Panc1 (cell line): ENCODE results near the gene TSPAN7. TPM values are rescaled to one million over a fixed set of nuclear protein-coding genes. Genes with fewer than 3 reads are reported as not detected.

Experiments used
- ATAC-seq: fragments of 200-7000 bp; cut with Tn5 transposase; 2 replicates; pipeline ENCODE4 v1.9.1; 2020; ENCODE audit warnings: mild to moderate bottlenecking, moderate library complexity
- BruUV-seq: library from RNA; stranded (reverse); fragments of 400-500 nt; replicated peaks from 2 replicates; lab custom pipeline; 2021; lab: Mats Ljungman, UMichigan
- CTCF ChIA-PET: fragments of 300-600 bp; sonication (Branson Sonifier 250); formaldehyde crosslinking; loops from one replicate; lab custom pipeline; 2022; ENCODE audit warnings: antibody characterized with exemption; lab: Charles Lee
- POLR2A ChIA-PET: fragments of 300-600 bp; sonication (Branson Sonifier 250); formaldehyde crosslinking; loops from one replicate; lab custom pipeline; 2022; ENCODE audit warnings: antibody characterized with exemption; lab: Charles Lee
- DNase-seq: peaks from one replicate; pipeline ENCODE4 v3.0.0-alpha.2; 2010; ENCODE audit warnings: low read depth, low spot score
- H3K27ac ChIP-seq: 2 replicates; pipeline ENCODE4 v1.5.1; 2011; ENCODE audit warnings: mild to moderate bottlenecking, low read length, inconsistent platforms
- H3K27me3 ChIP-seq: fragments of 200-500 bp; sonication (Bioruptor generic); 2 replicates; pipeline ENCODE4 v1.6.0; 2014; ENCODE audit warnings: low read length, inconsistent platforms; ENCODE audit not compliant: control insufficient read depth, insufficient read depth
- H3K36me3 ChIP-seq: fragments of 200-500 bp; sonication (Bioruptor generic); 2 replicates; pipeline ENCODE4 v1.5.1; 2014; ENCODE audit warnings: inconsistent platforms, mild to moderate bottlenecking, low read length, moderate library complexity; ENCODE audit not compliant: control insufficient read depth, insufficient read depth
- H3K4me1 ChIP-seq: 2 replicates; pipeline ENCODE4 v1.5.1; 2011; ENCODE audit warnings: inconsistent platforms, mild to moderate bottlenecking, low read length, moderate library complexity; ENCODE audit not compliant: control insufficient read depth, insufficient read depth
- H3K4me3 ChIP-seq, 2 experiments: 2 replicates each; pipeline ENCODE4 v1.5.1; 2011 to 2012; ENCODE audit warnings: low read depth in 2 of 2, low read length in 2 of 2, mild to moderate bottlenecking in 2 of 2, inconsistent platforms in 1 of 2, moderate library complexity in 1 of 2
- H3K9me3 ChIP-seq: fragments of 200-500 bp; sonication (Bioruptor generic); 2 replicates; pipeline ENCODE4 v1.5.1; 2014; ENCODE audit warnings: low read depth, mild to moderate bottlenecking, inconsistent platforms, low read length, moderate library complexity; ENCODE audit not compliant: control insufficient read depth, insufficient read depth
- POLR2AphosphoS5 ChIP-seq: IDR thresholded peaks from 2 replicates; pipeline ENCODE4 v1.6.1; 2012; ENCODE audit warnings: mild to moderate bottlenecking, low read depth, low read length, moderate library complexity
- SIN3A ChIP-seq: IDR thresholded peaks from 2 replicates; pipeline ENCODE4 v1.6.1; 2012; ENCODE audit warnings: low read depth, mild to moderate bottlenecking, low read length, moderate library complexity, borderline replicate concordance; ENCODE audit not compliant: insufficient read depth
- TCF7L2 ChIP-seq: IDR thresholded peaks from 2 replicates; pipeline ENCODE4 v1.6.1; 2011; ENCODE audit warnings: mild to moderate bottlenecking, low read depth, low read length, inconsistent platforms
- in situ Hi-C: cut with HindIII; loops from 2 replicates; pipeline ENCODE4 v1.10.0; 2016; ENCODE audit warnings: low sequenced_read_pairs, low pct_unique_long_range_greater_than_20kb
- intact Hi-C: fragments of 100-400 bp; cut with micrococcal nuclease; formaldehyde crosslinking; loops from one replicate; pipeline ENCODE4 v1.10.0; 2022; ENCODE audit not compliant: unreplicated experiment
- total RNA-seq: library from RNA; stranded (reverse); gene quantifications from one replicate; pipeline ENCODE4 v1.2.1, GENCODE V29; 2021; ENCODE audit not compliant: unreplicated experiment
- TF ChIP-seq, protein P1 (sequence below): fragments of 450-650 bp; IDR thresholded peaks from 2 replicates; pipeline ENCODE4 v1.5.1; 2017; ENCODE audit warnings: mild to moderate bottlenecking
- TF ChIP-seq, protein P2 (sequence below), 2 experiments: IDR thresholded peaks; 2 replicates each; pipeline ENCODE4 v1.6.1; 2011 to 2012; ENCODE audit warnings: low read depth in 2 of 2, control low read depth in 1 of 2, low read length in 1 of 2, mild to moderate bottlenecking in 1 of 2, moderate library complexity in 1 of 2; ENCODE audit not compliant: insufficient read depth in 1 of 2

The TSPAN7 gene
- total RNA-seq, 1 experiment from 2014 or later, result 0.13 TPM

DNA sequence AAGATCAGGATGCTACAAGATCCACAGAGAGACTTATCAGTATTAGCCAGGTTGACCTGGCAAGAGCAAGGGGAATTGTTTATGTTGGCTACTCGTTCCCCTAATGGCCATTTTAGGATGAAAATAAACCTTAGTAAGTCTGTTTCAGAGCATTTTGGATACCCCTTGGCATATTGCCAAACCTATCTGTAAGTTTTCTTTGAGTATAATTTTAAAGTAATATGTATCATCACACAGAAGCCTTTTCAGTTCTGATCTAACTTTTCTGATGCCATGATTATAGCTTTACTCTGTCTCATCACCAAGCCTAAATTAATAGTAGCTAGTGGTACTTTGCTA lies 99.7 kb downstream of the TSPAN7 start:
- no peak overlapping the region for H3K4me3 ChIP-seq
- intact Hi-C loops, result no loop called here
- DNase-seq (no peak), ATAC-seq (no peak)
- TF ChIP-seq POLR2AphosphoS5 (no peak), SIN3A (no peak), TCF7L2 (no peak)
- TF ChIP-seq, protein P1, sequence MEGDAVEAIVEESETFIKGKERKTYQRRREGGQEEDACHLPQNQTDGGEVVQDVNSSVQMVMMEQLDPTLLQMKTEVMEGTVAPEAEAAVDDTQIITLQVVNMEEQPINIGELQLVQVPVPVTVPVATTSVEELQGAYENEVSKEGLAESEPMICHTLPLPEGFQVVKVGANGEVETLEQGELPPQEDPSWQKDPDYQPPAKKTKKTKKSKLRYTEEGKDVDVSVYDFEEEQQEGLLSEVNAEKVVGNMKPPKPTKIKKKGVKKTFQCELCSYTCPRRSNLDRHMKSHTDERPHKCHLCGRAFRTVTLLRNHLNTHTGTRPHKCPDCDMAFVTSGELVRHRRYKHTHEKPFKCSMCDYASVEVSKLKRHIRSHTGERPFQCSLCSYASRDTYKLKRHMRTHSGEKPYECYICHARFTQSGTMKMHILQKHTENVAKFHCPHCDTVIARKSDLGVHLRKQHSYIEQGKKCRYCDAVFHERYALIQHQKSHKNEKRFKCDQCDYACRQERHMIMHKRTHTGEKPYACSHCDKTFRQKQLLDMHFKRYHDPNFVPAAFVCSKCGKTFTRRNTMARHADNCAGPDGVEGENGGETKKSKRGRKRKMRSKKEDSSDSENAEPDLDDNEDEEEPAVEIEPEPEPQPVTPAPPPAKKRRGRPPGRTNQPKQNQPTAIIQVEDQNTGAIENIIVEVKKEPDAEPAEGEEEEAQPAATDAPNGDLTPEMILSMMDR, result no peak
- TF ChIP-seq, protein P2, sequence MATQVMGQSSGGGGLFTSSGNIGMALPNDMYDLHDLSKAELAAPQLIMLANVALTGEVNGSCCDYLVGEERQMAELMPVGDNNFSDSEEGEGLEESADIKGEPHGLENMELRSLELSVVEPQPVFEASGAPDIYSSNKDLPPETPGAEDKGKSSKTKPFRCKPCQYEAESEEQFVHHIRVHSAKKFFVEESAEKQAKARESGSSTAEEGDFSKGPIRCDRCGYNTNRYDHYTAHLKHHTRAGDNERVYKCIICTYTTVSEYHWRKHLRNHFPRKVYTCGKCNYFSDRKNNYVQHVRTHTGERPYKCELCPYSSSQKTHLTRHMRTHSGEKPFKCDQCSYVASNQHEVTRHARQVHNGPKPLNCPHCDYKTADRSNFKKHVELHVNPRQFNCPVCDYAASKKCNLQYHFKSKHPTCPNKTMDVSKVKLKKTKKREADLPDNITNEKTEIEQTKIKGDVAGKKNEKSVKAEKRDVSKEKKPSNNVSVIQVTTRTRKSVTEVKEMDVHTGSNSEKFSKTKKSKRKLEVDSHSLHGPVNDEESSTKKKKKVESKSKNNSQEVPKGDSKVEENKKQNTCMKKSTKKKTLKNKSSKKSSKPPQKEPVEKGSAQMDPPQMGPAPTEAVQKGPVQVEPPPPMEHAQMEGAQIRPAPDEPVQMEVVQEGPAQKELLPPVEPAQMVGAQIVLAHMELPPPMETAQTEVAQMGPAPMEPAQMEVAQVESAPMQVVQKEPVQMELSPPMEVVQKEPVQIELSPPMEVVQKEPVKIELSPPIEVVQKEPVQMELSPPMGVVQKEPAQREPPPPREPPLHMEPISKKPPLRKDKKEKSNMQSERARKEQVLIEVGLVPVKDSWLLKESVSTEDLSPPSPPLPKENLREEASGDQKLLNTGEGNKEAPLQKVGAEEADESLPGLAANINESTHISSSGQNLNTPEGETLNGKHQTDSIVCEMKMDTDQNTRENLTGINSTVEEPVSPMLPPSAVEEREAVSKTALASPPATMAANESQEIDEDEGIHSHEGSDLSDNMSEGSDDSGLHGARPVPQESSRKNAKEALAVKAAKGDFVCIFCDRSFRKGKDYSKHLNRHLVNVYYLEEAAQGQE (IDR thresholded peaks at IDR 0.05; ENCODE audit: insufficient read depth in 1 of 2, low read depth in 2 of 2, low read length in 1 of 2), result no peak
- no peaks in the 10 kb centered on the region for H3K27me3 ChIP-seq
- CTCF ChIA-PET, result no interaction called here
- in situ Hi-C loops, result no loop called here
- H3K36me3 ChIP-seq, result no peaks in the 10 kb centered on the region
- POLR2A ChIA-PET, result no interaction called here
- H3K27ac ChIP-seq, result no peak overlapping the region
- BruUV-seq, result no TSS peak
- no peaks in the 10 kb centered on the region for H3K4me1 ChIP-seq
- H3K9me3 ChIP-seq, result no peaks in the 10 kb centered on the region

DNA sequence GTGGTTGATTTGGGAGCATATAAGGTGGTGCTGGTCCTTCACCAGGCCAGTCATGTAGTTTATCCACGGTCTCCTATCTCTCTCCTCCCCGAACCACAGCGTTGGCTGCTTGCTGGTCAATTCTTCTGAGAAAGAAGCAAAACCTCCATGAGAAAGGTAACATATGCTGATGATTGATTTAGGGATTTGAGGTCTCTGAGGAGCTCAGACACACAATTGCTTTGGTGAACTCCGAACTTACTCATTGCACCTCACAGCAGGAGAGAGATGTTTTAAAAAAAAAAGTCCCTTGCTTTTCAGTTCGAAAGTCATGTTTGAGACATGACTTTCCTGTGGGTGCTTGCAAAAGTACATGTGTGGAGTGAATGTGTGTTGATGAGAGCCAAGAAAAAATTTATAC lies 100.2 kb downstream of the TSPAN7 start:
- no peaks in the 10 kb centered on the region for H3K9me3 ChIP-seq
- DNase-seq (no peak), ATAC-seq (no peak)
- no peak overlapping the region for H3K4me3 ChIP-seq
- POLR2A ChIA-PET, result no interaction called here
- H3K4me1 ChIP-seq, result no peaks in the 10 kb centered on the region
- H3K36me3 ChIP-seq, result no peaks in the 10 kb centered on the region
- BruUV-seq, result no TSS peak
- CTCF ChIA-PET, result no interaction called here
- H3K27ac ChIP-seq, result no peak overlapping the region
- in situ Hi-C loops (no loop called here), intact Hi-C loops (no loop called here)
- no peaks in the 10 kb centered on the region for H3K27me3 ChIP-seq
- TF ChIP-seq, protein P1, result no peak
- TF ChIP-seq TCF7L2 (no peak), POLR2AphosphoS5 (no peak), SIN3A (no peak)
- TF ChIP-seq, protein P2 (IDR thresholded peaks at IDR 0.05; ENCODE audit: insufficient read depth in 1 of 2, low read depth in 2 of 2, low read length in 1 of 2), result no peak
